Fibroblast of lung (primary cell): ENCODE measurements around the gene TCFL5. TPM values are rescaled to one million over a fixed set of nuclear protein-coding genes. Genes with fewer than 3 reads are reported as not detected.

Source experiments
- DNase-seq, 2 donors: peaks; one replicate each; pipeline versions ENCODE4 v3.0.0 to v3.0.0-alpha.2; 2010; ENCODE audit warnings: low read depth in 2 of 2
- H2AFZ ChIP-seq: 2 replicates; pipeline ENCODE4 v1.5.1; 2012; ENCODE audit warnings: low read length, control low read depth, inconsistent platforms
- H3K27ac ChIP-seq: 2 replicates; pipeline ENCODE4 v1.5.1; 2011; ENCODE audit warnings: low read length, control low read depth; ENCODE audit not compliant: insufficient read depth
- H3K27me3 ChIP-seq: 2 replicates; pipeline ENCODE4 v1.5.1; 2011; ENCODE audit warnings: mild to moderate bottlenecking, low read length; ENCODE audit not compliant: control insufficient read depth, insufficient read depth
- H3K36me3 ChIP-seq: 2 replicates; pipeline ENCODE4 v1.5.1; 2011; ENCODE audit warnings: low read length; ENCODE audit not compliant: control insufficient read depth, insufficient read depth
- H3K4me1 ChIP-seq: 2 replicates; pipeline ENCODE4 v1.5.1; 2011; ENCODE audit warnings: low read length; ENCODE audit not compliant: control insufficient read depth, insufficient read depth; ENCODE audit errors: extremely low read depth
- H3K4me2 ChIP-seq: 2 replicates; pipeline ENCODE4 v1.5.1; 2011; ENCODE audit warnings: low read length, control low read depth; ENCODE audit not compliant: insufficient read depth; ENCODE audit errors: extremely low read depth
- H3K4me3 ChIP-seq, 4 experiments: fragments of 200-600 bp in 1 of 4; sonication (generic) in 1 of 4; replicated peaks in 1 of 4; 2 replicates each; pipeline ENCODE4 v1.5.1; 2011 to 2016; ENCODE audit warnings: low read length in 4 of 4, low read depth in 3 of 4, mild to moderate bottlenecking in 3 of 4, control low read depth in 2 of 4, inconsistent platforms in 1 of 4, mixed read lengths in 1 of 4; ENCODE audit not compliant: insufficient read depth in 1 of 4; ENCODE audit errors: control extremely low read depth in 1 of 4
- H3K79me2 ChIP-seq: 2 replicates; pipeline ENCODE4 v1.5.1; 2012; ENCODE audit warnings: mild to moderate bottlenecking, low read length, inconsistent platforms; ENCODE audit not compliant: control insufficient read depth, insufficient read depth
- H3K9ac ChIP-seq: 2 replicates; pipeline ENCODE4 v1.5.1; 2011; ENCODE audit warnings: mild to moderate bottlenecking, low read length, control low read depth; ENCODE audit not compliant: insufficient read depth
- H3K9me3 ChIP-seq: 2 replicates; pipeline ENCODE4 v1.5.1; 2012; ENCODE audit warnings: low read depth, low read length; ENCODE audit not compliant: control insufficient read depth, insufficient read depth
- H4K20me1 ChIP-seq: 2 replicates; pipeline ENCODE4 v1.5.1; 2011; ENCODE audit warnings: low read length; ENCODE audit not compliant: control insufficient read depth, insufficient read depth; ENCODE audit errors: extremely low read depth
- CTCF ChIP-seq, 2 donors: IDR thresholded peaks in 1 of 2; conservative IDR thresholded peaks in 1 of 2; 1 replicate in 1 of 2; 2 replicates in 1 of 2; pipeline ENCODE4 v1.5.1; 2011 to 2012; ENCODE audit warnings: low read length in 2 of 2, control low read depth in 1 of 2, inconsistent platforms in 1 of 2, low read depth in 1 of 2, mild to moderate bottlenecking in 1 of 2
- EZH2 ChIP-seq: IDR thresholded peaks from 2 replicates; pipeline ENCODE4 v1.5.1; 2012; ENCODE audit warnings: low read length, control low read depth, mild to moderate bottlenecking; ENCODE audit errors: missing control alignments
- polyA plus RNA-seq, 2 donors: library from polyadenylated mRNA; depleted of rRNA in 1 of 2; stranded (reverse) in 1 of 2; unstranded in 1 of 2; fragments of >200 nt; gene quantifications; 2 replicates each; pipeline ENCODE4 v1.2.1, GENCODE V29; 2011 to 2012; ENCODE audit warnings: missing spikeins in 1 of 2
- total RNA-seq: library from RNA; depleted of rRNA; stranded (reverse); fragments of >200 nt; gene quantifications from 2 replicates; pipeline ENCODE4 v1.2.1, GENCODE V29; 2014

The TCFL5 gene
- total and polyA plus RNA-seq, 2 donors (not counting 1 experiment from before 2014, with no cell fraction given) = 9.8 to 13.7 TPM

- TF ChIP-seq EZH2 (no peak), CTCF (conservative IDR thresholded peaks at IDR 0.05 in 1 of 2, IDR thresholded peaks at IDR 0.05 in 1 of 2; ENCODE audit: low read depth in 1 of 2, low read length in 2 of 2) (no peak)
- H3K4me2 ChIP-seq = no peak overlapping the region
- no peak for DNase-seq
- no peak overlapping the region for H3K9ac ChIP-seq
- H3K9me3 ChIP-seq = no peaks in the 10 kb centered on the region
- no peaks in the 10 kb centered on the region for H4K20me1 ChIP-seq
- peaks cover 3% of the 10 kb centered on the region for H3K4me1 ChIP-seq
- H3K36me3 ChIP-seq = peaks cover 34% of the 10 kb centered on the region
- H3K79me2 ChIP-seq = peaks cover 12% of the 10 kb centered on the region
- H3K27ac ChIP-seq = no peak overlapping the region
- no peak overlapping the region for H3K4me3 ChIP-seq
- no peak overlapping the region for H2AFZ ChIP-seq
- peaks cover 9% of the 10 kb centered on the region for H3K27me3 ChIP-seq
These were observed 49.9 kb downstream of the TCFL5 start for GRCh38 chr20:62811720-62812119.

DNA sequence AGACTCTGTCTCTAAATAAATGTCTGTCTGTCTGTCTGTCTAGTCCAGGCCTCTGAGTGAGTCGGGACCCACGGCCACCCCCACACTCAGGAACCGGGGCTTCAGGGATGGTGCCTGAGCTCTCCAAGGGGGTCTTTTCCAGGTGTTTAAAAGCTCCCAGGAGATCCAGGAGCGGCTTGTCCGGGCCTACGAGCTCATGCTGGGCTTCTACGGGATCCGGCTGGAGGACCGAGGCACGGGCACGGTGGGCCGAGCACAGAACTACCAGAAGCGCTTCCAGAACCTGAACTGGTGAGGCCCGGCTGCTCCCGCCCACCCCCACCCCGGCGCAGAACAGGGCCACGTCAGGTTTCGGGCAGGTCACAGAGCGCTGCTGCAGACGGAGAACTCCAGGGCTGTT, 50.3 kb downstream of the TCFL5 start:
- Histone ChIP-seq H3K4me3 (no peak overlapping the region), H3K27ac (no peak overlapping the region), H3K36me3 (peaks cover 34% of the 10 kb centered on the region), H3K4me1 (peaks cover 3% of the 10 kb centered on the region), H2AFZ (no peak overlapping the region), H3K9ac (no peak overlapping the region), H3K9me3 (no peaks in the 10 kb centered on the region), H3K4me2 (no peak overlapping the region), H3K79me2 (peaks cover 16% of the 10 kb centered on the region), H4K20me1 (no peaks in the 10 kb centered on the region), H3K27me3 (peaks cover 9% of the 10 kb centered on the region)
- no peak for DNase-seq
- TF ChIP-seq EZH2 = no peak

GRCh38 chr20:62809530-62810428, 51.8 kb downstream of the TCFL5 start:
- peaks cover 34% of the 10 kb centered on the region for H3K36me3 ChIP-seq
- TF ChIP-seq EZH2 (no peak), CTCF (conservative IDR thresholded peaks at IDR 0.05 in 1 of 2, IDR thresholded peaks at IDR 0.05 in 1 of 2; ENCODE audit: low read depth in 1 of 2, low read length in 2 of 2) (no peak)
- no peak overlapping the region for H3K27ac ChIP-seq
- no peak overlapping the region for H3K4me3 ChIP-seq
- no peaks in the 10 kb centered on the region for H3K9me3 ChIP-seq
- H3K79me2 ChIP-seq = peaks cover 26% of the 10 kb centered on the region
- no peak for DNase-seq
- no peaks in the 10 kb centered on the region for H4K20me1 ChIP-seq
- H3K4me1 ChIP-seq = no peaks in the 10 kb centered on the region
- no peak overlapping the region for H3K9ac ChIP-seq
- no peaks in the 10 kb centered on the region for H3K27me3 ChIP-seq
- no peak overlapping the region for H2AFZ ChIP-seq
- no peak overlapping the region for H3K4me2 ChIP-seq
